Measurements from ENCODE around the gene CDCP1. TPM values are rescaled to one million over a fixed set of nuclear protein-coding genes. Genes with fewer than 3 reads are reported as not detected.

CDCP1 gene
- total RNA-seq, 1 donor from 2014 or later, result 3.2 TPM

GRCh38 chr3:45139372-45140140 is 6.6 kb downstream of the CDCP1 start:
- H3K36me3 Mint-ChIP-seq (ENCODE audit: low read depth), result peaks cover 5% of the 10 kb centered on the region
- no peak for DNase-seq
- no peak overlapping the region for H3K27ac Mint-ChIP-seq
- H3K4me3 Mint-ChIP-seq, result no peak overlapping the region
- H3K4me1 Mint-ChIP-seq, result peaks cover 15% of the 10 kb centered on the region
- peaks cover 35% of the 10 kb centered on the region for H3K27me3 Mint-ChIP-seq
- H3K9me3 Mint-ChIP-seq, result peaks cover 3% of the 10 kb centered on the region
- intact Hi-C loops (cut with micrococcal nuclease), result no loop called here

GRCh38 chr3:45137656-45138181 is 8.5 kb downstream of the CDCP1 start:
- Mint-ChIP-seq H3K27me3 (peaks cover 27% of the 10 kb centered on the region), H3K27ac (no peak overlapping the region), H3K4me1 (peaks cover 7% of the 10 kb centered on the region), H3K4me3 (no peak overlapping the region), H3K36me3 (ENCODE audit: low read depth) (peaks cover 2% of the 10 kb centered on the region), H3K9me3 (peaks cover 3% of the 10 kb centered on the region)
- DNase-seq, result no peak
- intact Hi-C loops (cut with micrococcal nuclease), result no loop called here

- H3K9me3 Mint-ChIP-seq, result peaks cover 3% of the 10 kb centered on the region
- intact Hi-C loops (cut with micrococcal nuclease), result no loop called here
- no peak overlapping the region for H3K4me3 Mint-ChIP-seq
- DNase-seq, result no peak
- H3K27me3 Mint-ChIP-seq, result peaks cover 20% of the 10 kb centered on the region
- peaks cover 7% of the 10 kb centered on the region for H3K4me1 Mint-ChIP-seq
- H3K27ac Mint-ChIP-seq, result no peak overlapping the region
- peaks cover 2% of the 10 kb centered on the region for H3K36me3 Mint-ChIP-seq (ENCODE audit: low read depth)
Measured at GRCh38 chr3:45135959-45136358, 10.2 kb downstream of the CDCP1 start.

GRCh38 chr3:45134758-45135521 is 11.2 kb downstream of the CDCP1 start:
- H3K36me3 Mint-ChIP-seq (ENCODE audit: low read depth), result peaks cover 2% of the 10 kb centered on the region
- DNase-seq, result no peak
- H3K4me3 Mint-ChIP-seq, result no peak overlapping the region
- H3K27ac Mint-ChIP-seq, result no peak overlapping the region
- intact Hi-C loops (cut with micrococcal nuclease), result no loop called here
- peaks cover 7% of the 10 kb centered on the region for H3K4me1 Mint-ChIP-seq
- H3K9me3 Mint-ChIP-seq, result peaks cover 3% of the 10 kb centered on the region
- peaks cover 18% of the 10 kb centered on the region for H3K27me3 Mint-ChIP-seq

- Mint-ChIP-seq H3K4me3 (no peak overlapping the region), H3K9me3 (no peaks in the 10 kb centered on the region), H3K27me3 (peaks cover 21% of the 10 kb centered on the region), H3K4me1 (peaks cover 7% of the 10 kb centered on the region), H3K36me3 (ENCODE audit: low read depth) (no peaks in the 10 kb centered on the region), H3K27ac (no peak overlapping the region)
- DNase-seq, result no peak
- intact Hi-C loops (cut with micrococcal nuclease), result no loop called here
Measured at GRCh38 chr3:45132568-45133211, 13.5 kb downstream of the CDCP1 start.

GRCh38 chr3:45131201-45131600 is 15.0 kb downstream of the CDCP1 start:
- Mint-ChIP-seq H3K9me3 (no peaks in the 10 kb centered on the region), H3K4me1 (peaks cover 7% of the 10 kb centered on the region), H3K27ac (no peak overlapping the region), H3K4me3 (no peak overlapping the region), H3K27me3 (peaks cover 17% of the 10 kb centered on the region), H3K36me3 (ENCODE audit: low read depth) (no peaks in the 10 kb centered on the region)
- intact Hi-C loops (cut with micrococcal nuclease), result no loop called here
- DNase-seq, result no peak

GRCh38 chr3:45130476-45130875 is 15.7 kb downstream of the CDCP1 start:
- Mint-ChIP-seq H3K27ac (no peak overlapping the region), H3K36me3 (ENCODE audit: low read depth) (peaks cover 2% of the 10 kb centered on the region), H3K9me3 (no peaks in the 10 kb centered on the region), H3K4me3 (no peak overlapping the region), H3K4me1 (peaks cover 8% of the 10 kb centered on the region), H3K27me3 (peaks cover 18% of the 10 kb centered on the region)
- intact Hi-C loops (cut with micrococcal nuclease), result no loop called here
- DNase-seq, result no peak

GRCh38 chr3:45128950-45129349 is 17.2 kb downstream of the CDCP1 start:
- peaks cover 2% of the 10 kb centered on the region for H3K36me3 Mint-ChIP-seq (ENCODE audit: low read depth)
- H3K27me3 Mint-ChIP-seq, result peaks cover 18% of the 10 kb centered on the region
- H3K9me3 Mint-ChIP-seq, result no peaks in the 10 kb centered on the region
- peaks cover 9% of the 10 kb centered on the region for H3K4me1 Mint-ChIP-seq
- intact Hi-C loops (cut with micrococcal nuclease), result no loop called here
- no peak overlapping the region for H3K27ac Mint-ChIP-seq
- H3K4me3 Mint-ChIP-seq, result no peak overlapping the region
- DNase-seq, result no peak

- intact Hi-C loops (cut with micrococcal nuclease), result no loop called here
- H3K4me3 Mint-ChIP-seq, result no peak overlapping the region
- H3K4me1 Mint-ChIP-seq, result peaks cover 21% of the 10 kb centered on the region
- H3K27ac Mint-ChIP-seq, result no peak overlapping the region
- H3K36me3 Mint-ChIP-seq (ENCODE audit: low read depth), result peaks cover 2% of the 10 kb centered on the region
- DNase-seq, result no peak
- peaks cover 16% of the 10 kb centered on the region for H3K27me3 Mint-ChIP-seq
- H3K9me3 Mint-ChIP-seq, result no peaks in the 10 kb centered on the region
Measured at GRCh38 chr3:45127130-45127822, 18.9 kb downstream of the CDCP1 start.

GRCh38 chr3:45126730-45127129 is 19.4 kb downstream of the CDCP1 start:
- Mint-ChIP-seq H3K9me3 (no peaks in the 10 kb centered on the region), H3K27me3 (peaks cover 16% of the 10 kb centered on the region), H3K4me1 (peaks cover 21% of the 10 kb centered on the region), H3K4me3 (no peak overlapping the region), H3K36me3 (ENCODE audit: low read depth) (peaks cover 2% of the 10 kb centered on the region), H3K27ac (no peak overlapping the region)
- intact Hi-C loops (cut with micrococcal nuclease), result no loop called here
- DNase-seq, result no peak

GRCh38 chr3:45125550-45126026 is 20.6 kb downstream of the CDCP1 start:
- no peak overlapping the region for H3K4me3 Mint-ChIP-seq
- H3K27ac Mint-ChIP-seq, result no peak overlapping the region
- H3K36me3 Mint-ChIP-seq (ENCODE audit: low read depth), result peaks cover 2% of the 10 kb centered on the region
- peaks cover 13% of the 10 kb centered on the region for H3K27me3 Mint-ChIP-seq
- peaks cover 21% of the 10 kb centered on the region for H3K4me1 Mint-ChIP-seq
- no peak for DNase-seq
- intact Hi-C loops (cut with micrococcal nuclease), result no loop called here
- H3K9me3 Mint-ChIP-seq, result no peaks in the 10 kb centered on the region

- Mint-ChIP-seq H3K27ac (no peak overlapping the region), H3K27me3 (peaks cover 16% of the 10 kb centered on the region), H3K4me1 (peaks cover 25% of the 10 kb centered on the region), H3K9me3 (no peaks in the 10 kb centered on the region), H3K4me3 (no peak overlapping the region), H3K36me3 (ENCODE audit: low read depth) (peaks cover 2% of the 10 kb centered on the region)
- DNase-seq, result no peak
- intact Hi-C loops (cut with micrococcal nuclease), result no loop called here
Measured at GRCh38 chr3:45124956-45125355, 21.2 kb downstream of the CDCP1 start.

- Mint-ChIP-seq H3K27me3 (peaks cover 11% of the 10 kb centered on the region), H3K9me3 (no peaks in the 10 kb centered on the region), H3K4me3 (no peak overlapping the region)
Measured at GRCh38 chr3:45124352-45124751, 21.8 kb downstream of the CDCP1 start.

More at GRCh38 chr3:45124352-45124751, 21.8 kb downstream of the CDCP1 start:
- no peak for DNase-seq
- intact Hi-C loops (cut with micrococcal nuclease), result no loop called here
- Mint-ChIP-seq H3K27ac (no peak overlapping the region), H3K4me1 (peaks cover 30% of the 10 kb centered on the region), H3K36me3 (ENCODE audit: low read depth) (peaks cover 2% of the 10 kb centered on the region)

Measured in activated CD4-positive, alpha-beta T cell treated with anti-CD3 and anti-CD28 coated beads, Interleukin-2, amount 10 ng/mL, durations not matched to agents 24 days and 14 days (primary cell).